Keratinocyte (primary cell): Measurements from ENCODE around the gene CLK3. TPM values are rescaled to one million over a fixed set of nuclear protein-coding genes. Genes with fewer than 3 reads are reported as not detected.

Experiments used
- DNase-seq: peaks from one replicate; pipeline ENCODE4 v3.0.0-alpha.2; 2011; ENCODE audit warnings: low read depth, missing footprints, low spot score
- FAIRE-seq: peaks from 2 replicates; lab custom pipeline; 2011; peaks lifted over from hg19 to GRCh38; lab: Jason Lieb, UNC
- H2AFZ ChIP-seq: 2 replicates; pipeline ENCODE4 v1.6.0; 2012; ENCODE audit warnings: low read length, control low read depth, inconsistent platforms; ENCODE audit not compliant: control insufficient read depth
- H3K27ac ChIP-seq: 2 replicates; pipeline ENCODE4 v1.5.1; 2011; ENCODE audit warnings: low read length; ENCODE audit not compliant: control insufficient read depth, insufficient read depth
- H3K27me3 ChIP-seq: 3 replicates; pipeline ENCODE4 v1.6.0; 2011; ENCODE audit warnings: low read length; ENCODE audit not compliant: control insufficient read depth, insufficient read depth; ENCODE audit errors: extremely low read depth
- H3K36me3 ChIP-seq, 2 experiments: 2 replicates in 1 of 2; 3 replicates in 1 of 2; pipeline ENCODE4 v1.5.1; 2011; ENCODE audit warnings: low read length in 2 of 2, mild to moderate bottlenecking in 1 of 2; ENCODE audit not compliant: control insufficient read depth in 2 of 2, insufficient read depth in 2 of 2; ENCODE audit errors: extremely low read depth in 1 of 2
- H3K4me1 ChIP-seq: 3 replicates; pipeline ENCODE4 v1.5.1; 2011; ENCODE audit warnings: low read length; ENCODE audit not compliant: control insufficient read depth, insufficient read depth; ENCODE audit errors: extremely low read depth
- H3K4me2 ChIP-seq: 3 replicates; pipeline ENCODE4 v1.6.0; 2011; ENCODE audit warnings: low read depth, low read length; ENCODE audit not compliant: control insufficient read depth, insufficient read depth; ENCODE audit errors: extremely low read depth
- H3K4me3 ChIP-seq, 3 experiments: fragments of 200-600 bp in 1 of 3; sonication (generic) in 1 of 3; 2 replicates in 2 of 3; 3 replicates in 1 of 3; pipeline ENCODE4 v1.5.1; 2011 to 2016; ENCODE audit warnings: low read length in 3 of 3, mild to moderate bottlenecking in 3 of 3, control low read depth in 2 of 3, inconsistent platforms in 1 of 3, low read depth in 1 of 3, mixed read lengths in 1 of 3, mixed run types in 1 of 3, moderate library complexity in 1 of 3; ENCODE audit not compliant: control insufficient read depth in 2 of 3, insufficient read depth in 2 of 3; ENCODE audit errors: extremely low read depth in 1 of 3
- H3K79me2 ChIP-seq: 2 replicates; pipeline ENCODE4 v1.6.0; 2012; ENCODE audit warnings: low read length; ENCODE audit not compliant: control insufficient read depth, insufficient read depth
- H3K9ac ChIP-seq: 3 replicates; pipeline ENCODE4 v1.6.0; 2011; ENCODE audit warnings: low read length; ENCODE audit not compliant: control insufficient read depth, insufficient read depth; ENCODE audit errors: extremely low read depth
- H3K9me1 ChIP-seq: 3 replicates; pipeline ENCODE4 v1.6.0; 2011; ENCODE audit warnings: low read length; ENCODE audit not compliant: control insufficient read depth, insufficient read depth; ENCODE audit errors: extremely low read depth
- H3K9me3 ChIP-seq: 2 replicates; pipeline ENCODE4 v1.5.1; 2012; ENCODE audit warnings: low read depth, low read length; ENCODE audit not compliant: control insufficient read depth
- H4K20me1 ChIP-seq: 3 replicates; pipeline ENCODE4 v1.6.0; 2011; ENCODE audit warnings: low read length; ENCODE audit not compliant: control insufficient read depth, insufficient read depth; ENCODE audit errors: extremely low read depth
- EZH2 ChIP-seq: IDR thresholded peaks from one replicate; pipeline ENCODE4 v1.6.1; 2012; ENCODE audit warnings: inconsistent platforms, mild to moderate bottlenecking, low read length, moderate library complexity
- dilution Hi-C: fragments of 300-500 bp; cut with MboI; formaldehyde crosslinking; loops from one replicate; pipeline ENCODE4 v1.7.0; 2020; ENCODE audit warnings: low sequenced_read_pairs; ENCODE audit not compliant: extremely low pct_ligation_motif_present
- polyA plus RNA-seq, 5 experiments: library from polyadenylated mRNA; depleted of rRNA in 3 of 5; stranded (reverse) in 3 of 5; stranded (forward) in 1 of 5; unstranded in 1 of 5; fragments of >200 nt; gene quantifications; 1 replicate in 1 of 5; 2 replicates in 3 of 5; 3 replicates in 1 of 5; pipeline versions ENCODE4 v1.2.1 to v1.2.3, GENCODE V29; 2011 to 2012; ENCODE audit warnings: missing spikeins in 2 of 5, low read depth in 1 of 5, low replicate concordance in 1 of 5
- TF ChIP-seq, protein P1 (sequence below), 3 experiments: IDR thresholded peaks in 1 of 3; conservative IDR thresholded peaks in 1 of 3; optimal IDR thresholded peaks in 1 of 3; 2 replicates in 2 of 3; 3 replicates in 1 of 3; pipeline versions ENCODE3 to v1.5.1; 2011; ENCODE audit warnings: low read length in 3 of 3, mild to moderate bottlenecking in 3 of 3, moderate library complexity in 2 of 3, control low read depth in 1 of 3, inconsistent platforms in 1 of 3; ENCODE audit not compliant: insufficient read depth in 2 of 3; ENCODE audit errors: extremely low read depth in 1 of 3

The CLK3 gene
- polyA plus RNA-seq, 1 donor (not counting 4 experiments of a cell fraction or from before 2014, with no cell fraction given), result 61.2 TPM

DNA sequence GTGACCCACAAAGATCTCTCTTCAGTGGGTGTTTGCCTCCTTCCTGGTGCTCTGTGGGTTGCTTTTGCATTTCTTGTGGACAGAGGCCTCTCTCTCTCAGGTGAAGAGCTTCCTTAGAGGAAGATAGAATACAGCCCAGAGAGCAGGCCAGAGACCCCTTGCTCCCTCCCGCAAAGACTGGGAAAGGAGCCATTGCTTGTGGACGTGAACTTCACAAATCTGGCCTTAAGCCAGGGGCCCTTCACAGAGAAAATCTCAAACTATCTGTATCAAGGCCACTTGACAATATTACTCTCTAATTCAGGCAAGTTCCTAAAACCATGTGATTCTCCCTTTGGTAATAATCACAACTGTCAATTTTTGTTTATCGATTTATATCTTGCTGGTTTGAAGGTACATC, 30.4 kb upstream of the CLK3 start:
- DNase-seq, result no peak
- no peak for TF ChIP-seq EZH2
- TF ChIP-seq, protein P1, sequence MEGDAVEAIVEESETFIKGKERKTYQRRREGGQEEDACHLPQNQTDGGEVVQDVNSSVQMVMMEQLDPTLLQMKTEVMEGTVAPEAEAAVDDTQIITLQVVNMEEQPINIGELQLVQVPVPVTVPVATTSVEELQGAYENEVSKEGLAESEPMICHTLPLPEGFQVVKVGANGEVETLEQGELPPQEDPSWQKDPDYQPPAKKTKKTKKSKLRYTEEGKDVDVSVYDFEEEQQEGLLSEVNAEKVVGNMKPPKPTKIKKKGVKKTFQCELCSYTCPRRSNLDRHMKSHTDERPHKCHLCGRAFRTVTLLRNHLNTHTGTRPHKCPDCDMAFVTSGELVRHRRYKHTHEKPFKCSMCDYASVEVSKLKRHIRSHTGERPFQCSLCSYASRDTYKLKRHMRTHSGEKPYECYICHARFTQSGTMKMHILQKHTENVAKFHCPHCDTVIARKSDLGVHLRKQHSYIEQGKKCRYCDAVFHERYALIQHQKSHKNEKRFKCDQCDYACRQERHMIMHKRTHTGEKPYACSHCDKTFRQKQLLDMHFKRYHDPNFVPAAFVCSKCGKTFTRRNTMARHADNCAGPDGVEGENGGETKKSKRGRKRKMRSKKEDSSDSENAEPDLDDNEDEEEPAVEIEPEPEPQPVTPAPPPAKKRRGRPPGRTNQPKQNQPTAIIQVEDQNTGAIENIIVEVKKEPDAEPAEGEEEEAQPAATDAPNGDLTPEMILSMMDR (optimal IDR thresholded peaks at IDR 0.05 in 1 of 3, IDR thresholded peaks at IDR 0.05 in 1 of 3, conservative IDR thresholded peaks at IDR 0.05 in 1 of 3; ENCODE audit: extremely low read depth in 1 of 3, insufficient read depth in 2 of 3, low read length in 3 of 3), result no peak
- Histone ChIP-seq H3K4me2 (no peak overlapping the region), H3K4me3 (no peak overlapping the region), H4K20me1 (peaks cover 4% of the 10 kb centered on the region), H3K9me1 (no peaks in the 10 kb centered on the region), H2AFZ (no peak overlapping the region), H3K9ac (no peak overlapping the region), H3K4me1 (peaks cover 28% of the 10 kb centered on the region), H3K27me3 (no peaks in the 10 kb centered on the region), H3K36me3 (peaks cover 7 to 8% of the 10 kb centered on the region in 2 experiments), H3K79me2 (no peaks in the 10 kb centered on the region), H3K9me3 (no peaks in the 10 kb centered on the region), H3K27ac (no peak overlapping the region)
- dilution Hi-C loops, result no loop called here
- FAIRE-seq, result no peak

DNA sequence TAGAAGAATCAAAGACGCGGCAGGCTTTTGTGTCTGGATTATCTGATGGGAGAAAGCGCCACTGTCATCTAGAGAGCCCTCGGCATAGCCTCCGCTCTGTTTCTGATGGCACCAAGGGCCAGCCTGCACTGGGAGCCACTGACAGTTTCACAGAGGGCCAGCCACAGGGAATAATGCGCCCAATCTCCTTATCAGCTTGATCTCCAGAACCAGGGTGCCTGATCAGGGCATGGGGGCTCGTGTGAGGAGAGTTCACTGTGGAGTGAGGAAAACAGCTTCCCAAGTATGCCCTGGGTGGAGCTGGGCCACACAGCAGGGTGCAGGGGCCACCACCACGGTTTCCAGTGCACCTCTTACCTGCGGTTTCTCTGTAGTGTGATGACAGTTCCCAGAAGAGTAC, 29.8 kb upstream of the CLK3 start:
- Histone ChIP-seq H4K20me1 (no peaks in the 10 kb centered on the region), H3K27ac (no peak overlapping the region), H3K4me3 (no peak overlapping the region), H3K36me3 (peaks cover 7 to 12% of the 10 kb centered on the region in 2 experiments), H3K9ac (no peak overlapping the region), H3K27me3 (no peaks in the 10 kb centered on the region), H3K9me3 (no peaks in the 10 kb centered on the region), H3K79me2 (no peaks in the 10 kb centered on the region), H2AFZ (no peak overlapping the region), H3K9me1 (no peaks in the 10 kb centered on the region), H3K4me1 (peaks cover 22% of the 10 kb centered on the region), H3K4me2 (no peak overlapping the region)
- dilution Hi-C loops, result no loop called here
- FAIRE-seq (no peak), DNase-seq (no peak)
- TF ChIP-seq EZH2, result no peak
- TF ChIP-seq, protein P1 (optimal IDR thresholded peaks at IDR 0.05 in 1 of 3, IDR thresholded peaks at IDR 0.05 in 1 of 3, conservative IDR thresholded peaks at IDR 0.05 in 1 of 3; ENCODE audit: extremely low read depth in 1 of 3, insufficient read depth in 2 of 3, low read length in 3 of 3), result no peak
